ENCODE data around the gene NPM1.

- TF ChIP-seq EP300 (IDR thresholded peaks at IDR 0.05) (no peak), CTCF (IDR thresholded peaks at IDR 0.05) (no peak), POLR2AphosphoS5 (IDR thresholded peaks at IDR 0.05) (no peak), POLR2A (IDR thresholded peaks at IDR 0.05) (no peak)
Measured at GRCh38 chr5:171457208-171457981, 69.7 kb downstream of the NPM1 start.
